Thyroid gland (tissue), 4 donors: ENCODE measurements around the gene KRT5. TPM values are rescaled to one million over a fixed set of nuclear protein-coding genes. Genes with fewer than 3 reads are reported as not detected.

Experiments used
- DNase-seq, 2 donors: peaks; one replicate each; pipeline ENCODE4 v3.0.0-alpha.2; 2019
- H3K27ac ChIP-seq, 3 donors: fragments of 200-600 bp; sonication (generic); 1 replicate in 2 of 3; 2 replicates in 1 of 3; pipeline ENCODE4 v1.5.1; 2016 to 2019; ENCODE audit warnings: mild to moderate bottlenecking in 1 of 3, moderate library complexity in 1 of 3
- H3K27me3 ChIP-seq: fragments of 200-600 bp; sonication (generic); one replicate; pipeline ENCODE4 v1.5.1; 2019
- H3K36me3 ChIP-seq, 2 donors: fragments of 200-600 bp; sonication (generic); one replicate each; pipeline ENCODE4 v1.5.1; 2016 to 2019
- H3K4me1 ChIP-seq, 2 donors: fragments of 200-600 bp; sonication (generic); one replicate each; pipeline ENCODE4 v1.5.1; 2017 to 2019
- H3K4me3 ChIP-seq, 3 donors: fragments of 200-600 bp; sonication (generic); replicated peaks in 1 of 3; 1 replicate in 2 of 3; 2 replicates in 1 of 3; pipeline ENCODE4 v1.5.1; 2016; ENCODE audit warnings: mild to moderate bottlenecking in 1 of 3
- H3K9me3 ChIP-seq: fragments of 200-600 bp; sonication (generic); one replicate; pipeline ENCODE4 v1.5.1; 2017
- POLR2A ChIP-seq, 2 donors: fragments of 450-650 bp; IDR thresholded peaks; one replicate each; pipeline ENCODE4 v1.6.1; 2017; ENCODE audit warnings: antibody characterized with exemption in 2 of 2, mild to moderate bottlenecking in 2 of 2, moderate library complexity in 1 of 2
- WGBS, 2 donors: methylation state at CpG; one replicate each; pipeline ENCODE4 v1.1.5; 2017; 5-methylcytosine and 5-hydroxymethylcytosine counted together
- intact Hi-C: fragments of 100-400 bp; cut with DNase I; formaldehyde crosslinking; loops from one replicate; pipeline ENCODE4 v1.15.1; 2023
- total RNA-seq, 4 donors: library from RNA; depleted of rRNA; stranded (reverse); fragments of >200 nt; gene quantifications; one replicate each; pipeline ENCODE4 v1.2.3, GENCODE V29; 2016
- TF ChIP-seq, protein P1 (sequence below), 6 experiments: fragments of 200-600 bp in 3 of 6; fragments of 450-650 bp in 3 of 6; sonication (generic) in 3 of 6; IDR thresholded peaks; one replicate each; pipeline ENCODE4 v1.5.1; 2016 to 2019; ENCODE audit warnings: antibody characterized with exemption in 6 of 6, mild to moderate bottlenecking in 2 of 6, inconsistent platforms in 1 of 6, moderate library complexity in 1 of 6

KRT5 gene
- total RNA-seq, 4 donors from 2014 or later = 1.4 TPM; not detected in 3

DNA sequence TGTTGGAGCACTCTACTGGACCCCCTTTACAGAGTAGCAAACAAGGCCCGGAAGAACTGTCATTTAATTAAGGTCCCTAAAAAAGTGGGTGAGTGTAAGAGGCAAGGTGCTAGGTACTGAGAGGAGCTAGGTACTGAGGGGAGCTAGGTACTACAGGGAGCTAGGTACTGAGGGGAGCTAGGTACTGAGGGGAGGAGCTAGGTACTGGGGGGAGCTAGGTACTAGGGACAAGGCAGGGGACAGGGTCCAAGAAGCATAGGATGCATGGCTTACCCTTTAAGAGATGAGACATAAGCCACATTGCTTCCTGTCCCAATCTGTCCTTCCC is 4.9 kb downstream of the KRT5 start:
- 100% methylated on average over 1 of the region's 1 CpG for WGBS, 2 donors
- H3K4me3 ChIP-seq = no peak overlapping the region
- H3K9me3 ChIP-seq = no peaks in the 10 kb centered on the region
- no peak for DNase-seq
- H3K27me3 ChIP-seq = no peaks in the 10 kb centered on the region
- no peak overlapping the region for H3K27ac ChIP-seq
- TF ChIP-seq, protein P1, sequence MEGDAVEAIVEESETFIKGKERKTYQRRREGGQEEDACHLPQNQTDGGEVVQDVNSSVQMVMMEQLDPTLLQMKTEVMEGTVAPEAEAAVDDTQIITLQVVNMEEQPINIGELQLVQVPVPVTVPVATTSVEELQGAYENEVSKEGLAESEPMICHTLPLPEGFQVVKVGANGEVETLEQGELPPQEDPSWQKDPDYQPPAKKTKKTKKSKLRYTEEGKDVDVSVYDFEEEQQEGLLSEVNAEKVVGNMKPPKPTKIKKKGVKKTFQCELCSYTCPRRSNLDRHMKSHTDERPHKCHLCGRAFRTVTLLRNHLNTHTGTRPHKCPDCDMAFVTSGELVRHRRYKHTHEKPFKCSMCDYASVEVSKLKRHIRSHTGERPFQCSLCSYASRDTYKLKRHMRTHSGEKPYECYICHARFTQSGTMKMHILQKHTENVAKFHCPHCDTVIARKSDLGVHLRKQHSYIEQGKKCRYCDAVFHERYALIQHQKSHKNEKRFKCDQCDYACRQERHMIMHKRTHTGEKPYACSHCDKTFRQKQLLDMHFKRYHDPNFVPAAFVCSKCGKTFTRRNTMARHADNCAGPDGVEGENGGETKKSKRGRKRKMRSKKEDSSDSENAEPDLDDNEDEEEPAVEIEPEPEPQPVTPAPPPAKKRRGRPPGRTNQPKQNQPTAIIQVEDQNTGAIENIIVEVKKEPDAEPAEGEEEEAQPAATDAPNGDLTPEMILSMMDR (IDR thresholded peaks at IDR 0.05) = no peak
- no peak for TF ChIP-seq POLR2A (IDR thresholded peaks at IDR 0.05)
- H3K4me1 ChIP-seq = no peaks in the 10 kb centered on the region
- intact Hi-C loops = no loop called here
- H3K36me3 ChIP-seq = no peaks in the 10 kb centered on the region

DNA sequence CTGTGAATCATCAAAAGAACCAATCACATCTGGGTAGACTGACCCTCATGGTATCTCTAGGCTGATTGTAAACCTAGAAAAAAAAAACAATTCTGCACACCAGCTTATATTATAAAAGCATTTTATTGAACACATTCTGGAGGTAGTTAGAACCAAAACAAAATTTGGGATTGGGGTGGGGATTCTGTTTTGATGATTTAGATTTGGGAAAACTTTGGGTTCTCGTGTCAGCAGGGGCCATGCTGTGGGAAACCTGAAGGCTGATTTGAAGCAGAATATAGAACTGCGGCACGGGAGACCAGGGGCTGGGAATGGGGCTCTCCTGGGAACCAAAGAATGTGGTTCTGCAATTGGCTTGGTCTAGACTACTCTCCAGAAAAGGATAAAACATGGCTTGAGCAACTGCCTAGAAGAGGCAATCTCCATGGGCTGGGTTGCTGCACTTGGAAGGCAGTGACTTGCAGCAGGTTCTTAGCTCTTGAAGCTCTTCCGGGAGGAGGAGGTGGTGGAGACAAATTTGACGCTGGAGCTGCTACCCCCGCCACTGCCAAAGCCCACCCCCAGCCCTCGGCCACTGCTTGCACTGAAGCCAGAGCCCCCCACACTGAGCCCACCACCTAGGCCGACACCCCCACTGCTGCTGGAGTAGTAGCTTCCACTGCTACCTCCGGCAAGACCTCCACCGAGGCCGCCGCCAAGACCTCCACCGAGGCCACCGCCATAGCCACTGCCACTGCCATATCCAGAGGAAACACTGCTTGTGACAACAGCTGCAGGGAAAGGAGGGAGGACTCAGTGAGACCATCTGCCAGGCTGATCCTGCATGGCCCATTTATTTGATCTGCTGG is 5.5 kb downstream of the KRT5 start:
- TF ChIP-seq POLR2A (IDR thresholded peaks at IDR 0.05) = no peak
- TF ChIP-seq, protein P1 (IDR thresholded peaks at IDR 0.05) = no peak
- no peaks in the 10 kb centered on the region for H3K36me3 ChIP-seq
- intact Hi-C loops = no loop called here
- H3K4me3 ChIP-seq = no peak overlapping the region
- no peak overlapping the region for H3K27ac ChIP-seq
- H3K4me1 ChIP-seq = no peaks in the 10 kb centered on the region
- WGBS, 2 donors = 82 to 92% methylated on average over 7 to 14 of the region's 14 CpGs
- no peak for DNase-seq
- no peaks in the 10 kb centered on the region for H3K27me3 ChIP-seq
- H3K9me3 ChIP-seq = no peaks in the 10 kb centered on the region

DNA sequence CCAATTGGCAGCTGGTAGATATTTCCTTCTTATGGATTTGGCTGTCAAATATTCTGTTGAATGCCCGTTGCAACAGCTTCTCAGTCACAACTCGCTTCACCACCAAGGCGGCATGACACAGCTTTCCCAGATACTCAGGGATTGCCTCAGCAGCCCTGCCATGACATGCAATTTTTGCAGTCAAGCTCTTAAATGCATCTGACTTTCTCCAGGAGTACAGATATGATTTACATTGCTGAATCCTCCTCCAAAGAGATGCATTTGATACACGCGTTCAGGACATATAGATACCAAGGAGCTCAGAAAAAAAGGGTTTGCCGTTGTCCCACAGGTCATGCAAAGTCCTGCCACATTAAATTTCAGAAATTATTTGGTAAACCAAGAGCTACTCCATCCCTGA is 6.5 kb downstream of the KRT5 start:
- no peak overlapping the region for H3K27ac ChIP-seq
- H3K4me3 ChIP-seq = no peak overlapping the region
- WGBS, 2 donors = 90 to 96% methylated on average over 6 of the region's 6 CpGs
- H3K36me3 ChIP-seq = no peaks in the 10 kb centered on the region
- H3K9me3 ChIP-seq = no peaks in the 10 kb centered on the region
- H3K27me3 ChIP-seq = no peaks in the 10 kb centered on the region
- no peak for DNase-seq
- no peak for TF ChIP-seq POLR2A (IDR thresholded peaks at IDR 0.05)
- TF ChIP-seq, protein P1 (IDR thresholded peaks at IDR 0.05) = no peak
- no peaks in the 10 kb centered on the region for H3K4me1 ChIP-seq
- intact Hi-C loops = no loop called here

DNA sequence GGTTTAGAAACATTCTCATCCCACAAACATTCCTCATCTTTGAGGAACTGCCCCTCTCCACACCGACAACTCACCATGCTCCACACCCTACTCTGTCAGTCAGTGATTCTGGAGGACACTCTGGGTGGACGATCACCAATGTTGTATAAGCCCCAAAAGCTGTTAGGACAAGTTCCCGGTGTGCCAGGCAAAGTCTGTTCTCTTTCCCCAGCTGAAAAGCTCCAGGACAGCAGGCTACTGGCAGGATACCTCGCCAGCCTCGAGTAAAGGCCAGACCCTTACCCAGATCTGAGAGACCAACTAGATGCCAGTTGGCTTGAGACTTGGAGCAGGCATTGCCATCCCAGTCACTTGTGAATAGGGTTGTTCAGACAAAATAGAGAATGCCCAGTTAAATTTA is 12.0 kb downstream of the KRT5 start:
- H3K27ac ChIP-seq = no peak overlapping the region
- H3K36me3 ChIP-seq = no peaks in the 10 kb centered on the region
- H3K4me3 ChIP-seq = no peak overlapping the region
- no peak for DNase-seq
- intact Hi-C loops = loop anchor here (10.0 kb wide), 2 partner anchors 133 to 353 kb away; no protein-coding TSS in a partner anchor
- no peaks in the 10 kb centered on the region for H3K4me1 ChIP-seq
- WGBS, 2 donors = 84 to 86% methylated on average over 5 of the region's 5 CpGs
- H3K9me3 ChIP-seq = no peaks in the 10 kb centered on the region
- TF ChIP-seq, protein P1 (IDR thresholded peaks at IDR 0.05) = no peak
- TF ChIP-seq POLR2A (IDR thresholded peaks at IDR 0.05) = no peak
- H3K27me3 ChIP-seq = no peaks in the 10 kb centered on the region
